NT2/D1 (cell line): ENCODE data around the gene TOM1.

Source experiments
- SUZ12 ChIP-seq: IDR thresholded peaks from 2 replicates; pipeline ENCODE4 v1.6.1; 2011; ENCODE audit not compliant: insufficient read length, insufficient read depth; ENCODE audit errors: extremely low read depth
- YY1 ChIP-seq: IDR thresholded peaks from 2 replicates; pipeline ENCODE4 v1.6.1; 2011; ENCODE audit not compliant: insufficient read length, insufficient read depth
- ZNF274 ChIP-seq: IDR thresholded peaks from 2 replicates; pipeline ENCODE4 v1.6.1; 2011; ENCODE audit warnings: mild to moderate bottlenecking, low read depth, low read length

DNA sequence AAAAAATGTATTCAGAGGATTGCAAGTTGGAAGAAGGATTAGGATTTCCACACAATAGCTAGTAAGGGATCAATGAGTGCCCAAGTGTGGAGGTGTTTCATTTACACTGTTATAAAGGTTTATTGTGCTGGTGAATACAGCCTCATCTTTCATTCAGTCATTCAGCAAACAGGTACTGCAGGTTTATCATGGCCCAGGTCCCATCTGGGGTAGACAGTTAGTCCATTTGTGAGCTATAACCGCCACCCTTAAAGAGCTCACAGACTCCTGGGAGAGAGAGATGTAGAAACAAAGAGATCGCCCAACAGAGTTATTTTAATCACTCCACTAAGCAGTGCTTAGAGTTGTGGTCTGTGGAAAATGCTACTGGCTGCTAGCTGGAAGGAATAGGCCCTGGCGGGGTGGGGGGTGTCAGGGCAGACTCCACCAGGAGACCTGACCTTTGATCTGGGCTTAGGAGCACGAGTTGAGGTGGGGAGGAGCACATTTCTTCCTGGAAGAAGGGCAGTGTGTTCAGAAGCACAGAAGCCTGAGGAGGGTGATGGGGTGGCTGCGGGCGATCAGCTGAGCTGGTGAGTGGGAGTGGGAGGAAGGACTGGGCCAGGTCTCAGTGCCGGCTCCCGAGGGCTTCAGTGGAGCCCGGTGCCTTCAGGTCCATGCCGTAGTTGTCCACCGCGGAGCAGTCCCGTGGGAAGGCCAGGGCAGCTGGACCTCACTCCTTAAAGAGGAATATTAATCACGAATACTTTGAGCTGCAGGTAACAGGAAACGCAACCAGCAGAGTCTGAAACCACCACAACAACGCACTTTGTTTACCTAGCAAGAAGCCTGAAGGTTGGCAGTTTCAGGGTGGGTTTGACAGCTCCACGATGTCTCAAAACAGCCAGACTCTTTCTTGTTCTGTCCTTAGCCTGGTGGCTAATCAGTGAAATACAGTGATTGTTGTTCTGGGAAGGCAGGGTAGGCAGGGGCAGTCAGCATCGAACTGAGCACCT, 11.2 kb downstream of the TOM1 start:
- TF ChIP-seq ZNF274 (no peak), YY1 (no peak), SUZ12 (no peak)
